B cell (primary cell): ENCODE data around the gene STX1B. TPM values are rescaled to one million over a fixed set of nuclear protein-coding genes. Genes with fewer than 3 reads are reported as not detected.

Experiments
- ATAC-seq: fragments of 200-7000 bp; cut with Tn5 transposase; one replicate; pipeline ENCODE4 v1.10.0; 2021; ENCODE audit warnings: low read depth, mild to moderate bottlenecking, moderate number of reproducible peaks, moderate library complexity
- CTCF ChIA-PET: fragments of 350-600 bp; sonication (Branson Sonifier 250); formaldehyde crosslinking; loops from one replicate; lab custom pipeline; 2021; ENCODE audit warnings: antibody characterized with exemption, inconsistent platforms; lab: Charles Lee
- POLR2A ChIA-PET: fragments of 350-600 bp; sonication (Branson Sonifier 250); formaldehyde crosslinking; loops from one replicate; lab custom pipeline; 2021; ENCODE audit warnings: antibody characterized with exemption; lab: Charles Lee
- DNase-seq: peaks from one replicate; pipeline ENCODE4 v3.0.0; 2013
- H2AFZ ChIP-seq: 2 replicates; pipeline ENCODE4 v1.6.1; 2012; ENCODE audit warnings: mild to moderate bottlenecking, low read depth, low read length; ENCODE audit not compliant: insufficient read depth, poor library complexity, severe bottlenecking
- H3K27ac ChIP-seq, 2 donors: 1 replicate in 1 of 2; 2 replicates in 1 of 2; pipeline ENCODE4 v1.5.1; 2012 to 2013; ENCODE audit warnings: low read length in 2 of 2, mild to moderate bottlenecking in 2 of 2, moderate library complexity in 1 of 2
- H3K27me3 ChIP-seq, 4 experiments: fragments of 200-600 bp in 1 of 4; sonication (generic) in 1 of 4; replicated peaks in 1 of 4; 1 replicate in 2 of 4; 2 replicates in 2 of 4; pipeline versions ENCODE4 v1.6.1 to v1.7.0; 2013 to 2016; ENCODE audit warnings: low read length in 3 of 4, mild to moderate bottlenecking in 2 of 4, mixed read lengths in 1 of 4, moderate library complexity in 1 of 4; ENCODE audit not compliant: insufficient read depth in 4 of 4, control insufficient read depth in 3 of 4; ENCODE audit errors: control extremely low read depth in 1 of 4
- H3K36me3 ChIP-seq, 2 experiments: replicated peaks in 1 of 2; 1 replicate in 1 of 2; 2 replicates in 1 of 2; pipeline versions ENCODE4 v1.6.1 to v1.7.1; 2013; ENCODE audit warnings: low read length in 1 of 2; ENCODE audit not compliant: insufficient read depth in 2 of 2, control insufficient read depth in 1 of 2; ENCODE audit errors: control extremely low read depth in 1 of 2, extremely low read depth in 1 of 2
- H3K4me1 ChIP-seq, 2 donors: fragments of 200-600 bp in 1 of 2; sonication (generic) in 1 of 2; 1 replicate in 1 of 2; 2 replicates in 1 of 2; pipeline versions ENCODE4 v1.5.1 to v1.6.1; 2013 to 2017; ENCODE audit warnings: low read length in 2 of 2; ENCODE audit not compliant: control insufficient read depth in 2 of 2, insufficient read depth in 2 of 2
- H3K4me2 ChIP-seq: replicated peaks from 2 replicates; pipeline ENCODE3; 2012; ENCODE audit warnings: mild to moderate bottlenecking, low read depth, low read length; ENCODE audit not compliant: poor library complexity, severe bottlenecking
- H3K4me3 ChIP-seq, 5 experiments: fragments of 200-600 bp in 1 of 5; sonication (generic) in 1 of 5; 1 replicate in 3 of 5; 2 replicates in 2 of 5; pipeline versions ENCODE4 v1.5.1 to v1.7.0; 2011 to 2016; ENCODE audit warnings: low read length in 4 of 5, mild to moderate bottlenecking in 4 of 5, low read depth in 2 of 5, control low read depth in 1 of 5, moderate library complexity in 1 of 5; ENCODE audit not compliant: insufficient read depth in 1 of 5; ENCODE audit errors: control extremely low read depth in 1 of 5, extremely low read depth in 1 of 5
- H3K79me2 ChIP-seq: fragments of 200-600 bp; sonication (generic); one replicate; pipeline ENCODE4 v1.6.0; 2016; ENCODE audit warnings: low read length; ENCODE audit not compliant: control insufficient read depth, insufficient read depth
- H3K9ac ChIP-seq: fragments of 200-600 bp; sonication (generic); 2 replicates; pipeline ENCODE4 v1.6.1; 2017; ENCODE audit warnings: mild to moderate bottlenecking, low read length, moderate library complexity
- H3K9me3 ChIP-seq, 3 donors: one replicate each; pipeline versions ENCODE4 v1.6.1 to v1.7.1; 2013; ENCODE audit warnings: low read length in 2 of 3; ENCODE audit not compliant: control insufficient read depth in 2 of 3, insufficient read depth in 1 of 3; ENCODE audit errors: control extremely low read depth in 1 of 3
- H4K20me1 ChIP-seq: 2 replicates; pipeline ENCODE4 v1.6.0; 2012; ENCODE audit warnings: mild to moderate bottlenecking, low read length; ENCODE audit not compliant: insufficient read depth, control insufficient read depth, poor library complexity, severe bottlenecking
- H3K27ac Mint-ChIP-seq: one replicate; pipeline ENCODE4 v1.8.0; 2021; ENCODE audit warnings: mixed read lengths
- H3K27me3 Mint-ChIP-seq: one replicate; pipeline ENCODE4 v1.8.0; 2021; ENCODE audit warnings: mixed read lengths
- H3K4me1 Mint-ChIP-seq: one replicate; pipeline ENCODE4 v1.8.0; 2021; ENCODE audit warnings: mixed read lengths
- H3K4me3 Mint-ChIP-seq: one replicate; pipeline ENCODE4 v1.8.0; 2021; ENCODE audit warnings: mixed read lengths
- H3K9me3 Mint-ChIP-seq: one replicate; pipeline ENCODE4 v1.8.0; 2022; ENCODE audit warnings: mixed read lengths; ENCODE audit not compliant: insufficient read depth
- EZH2 ChIP-seq: IDR thresholded peaks from 2 replicates; pipeline ENCODE4 v1.6.1; 2012; ENCODE audit warnings: borderline replicate concordance, low read depth, mild to moderate bottlenecking, moderate library complexity, low read length; ENCODE audit not compliant: insufficient read depth, poor library complexity, severe bottlenecking
- WGBS: methylation state at CpG from one replicate; pipeline ENCODE4 v1.1.5; 2013; ENCODE audit warnings: missing lambda C conversion rate; ENCODE audit not compliant: insufficient coverage; 5-methylcytosine and 5-hydroxymethylcytosine counted together
- intact Hi-C: fragments of 100-400 bp; cut with micrococcal nuclease; formaldehyde crosslinking; loops from one replicate; pipeline ENCODE4 v1.10.0; 2022
- polyA plus RNA-seq: library from polyadenylated mRNA; depleted of rRNA; stranded (reverse); fragments of >200 nt; gene quantifications from 2 replicates; pipeline ENCODE4 v1.2.3, GENCODE V29; 2012
- total RNA-seq, 2 donors: library from RNA; stranded (reverse); fragments of 120-200 nt in 1 of 2; gene quantifications; 1 replicate in 1 of 2; 2 replicates in 1 of 2; pipeline versions ENCODE4 v1.2.3 to v1.2.4, GENCODE V29; 2013 to 2022
- TF ChIP-seq, protein P1 (sequence below): fragments of 200-600 bp; IDR thresholded peaks from one replicate; pipeline ENCODE4 v1.8.0; 2022; ENCODE audit warnings: antibody characterized with exemption, mild to moderate bottlenecking

Gene STX1B
- total and polyA plus RNA-seq, 2 donors (not counting 1 experiment from before 2014, with no cell fraction given) = 2.1 to 2.2 TPM

DNA sequence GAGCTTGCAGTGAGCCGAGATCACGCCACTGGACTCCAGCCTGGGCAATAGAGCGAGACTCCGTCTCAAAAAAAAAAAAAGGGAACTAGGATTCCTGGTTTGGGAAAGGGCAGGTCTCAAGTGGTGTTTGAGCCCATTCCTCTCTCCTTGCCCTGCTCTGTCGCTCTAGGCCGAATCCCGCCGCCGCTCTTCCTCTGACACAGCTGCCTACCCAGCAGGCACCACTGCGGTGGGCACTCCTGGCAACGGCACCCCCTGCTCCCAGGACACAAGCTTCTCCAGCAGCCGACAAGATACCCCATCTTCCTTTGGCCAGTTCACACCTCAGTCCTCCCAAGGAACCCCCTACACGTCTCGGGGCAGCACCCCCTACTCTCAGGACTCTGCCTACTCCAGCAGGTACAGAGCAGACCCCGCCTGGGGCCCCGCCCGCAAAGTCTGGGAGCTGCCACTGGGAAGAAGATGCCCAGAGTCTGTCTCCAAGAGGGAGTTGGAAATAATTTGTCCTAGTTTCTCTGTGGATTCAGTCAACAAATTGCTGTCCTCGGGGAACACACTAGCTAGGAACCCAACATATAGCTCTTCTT, 46.4 kb downstream of the STX1B start:
- Histone ChIP-seq H3K9ac (no peak overlapping the region), H3K36me3 (peaks cover 12 to 78% of the 10 kb centered on the region in 2 experiments), H3K4me2 (no peak overlapping the region), H3K4me3 (no peak overlapping the region), H3K9me3 (no peaks in the 10 kb centered on the region), H3K4me1 (peaks cover 3 to 4% of the 10 kb centered on the region in 2 donors), H3K27ac (no peak overlapping the region), H3K79me2 (peaks cover 52% of the 10 kb centered on the region), H4K20me1 (peaks cover 21% of the 10 kb centered on the region), H3K27me3 (no peaks in the 10 kb centered on the region), H2AFZ (no peak overlapping the region)
- no peak for DNase-seq
- POLR2A ChIA-PET = interaction anchor here (1.1 kb wide), 1 partner anchor 14 kb away, joined by 4 read pairs; no protein-coding TSS in a partner anchor
- H3K27ac Mint-ChIP-seq = no peak overlapping the region
- CTCF ChIA-PET = no interaction called here
- WGBS = 99% methylated on average over 10 of the region's 18 CpGs
- no peaks in the 10 kb centered on the region for H3K9me3 Mint-ChIP-seq
- intact Hi-C loops = no loop called here
- no peaks in the 10 kb centered on the region for H3K27me3 Mint-ChIP-seq
- peaks cover 16% of the 10 kb centered on the region for H3K4me1 Mint-ChIP-seq
- TF ChIP-seq, protein P1, sequence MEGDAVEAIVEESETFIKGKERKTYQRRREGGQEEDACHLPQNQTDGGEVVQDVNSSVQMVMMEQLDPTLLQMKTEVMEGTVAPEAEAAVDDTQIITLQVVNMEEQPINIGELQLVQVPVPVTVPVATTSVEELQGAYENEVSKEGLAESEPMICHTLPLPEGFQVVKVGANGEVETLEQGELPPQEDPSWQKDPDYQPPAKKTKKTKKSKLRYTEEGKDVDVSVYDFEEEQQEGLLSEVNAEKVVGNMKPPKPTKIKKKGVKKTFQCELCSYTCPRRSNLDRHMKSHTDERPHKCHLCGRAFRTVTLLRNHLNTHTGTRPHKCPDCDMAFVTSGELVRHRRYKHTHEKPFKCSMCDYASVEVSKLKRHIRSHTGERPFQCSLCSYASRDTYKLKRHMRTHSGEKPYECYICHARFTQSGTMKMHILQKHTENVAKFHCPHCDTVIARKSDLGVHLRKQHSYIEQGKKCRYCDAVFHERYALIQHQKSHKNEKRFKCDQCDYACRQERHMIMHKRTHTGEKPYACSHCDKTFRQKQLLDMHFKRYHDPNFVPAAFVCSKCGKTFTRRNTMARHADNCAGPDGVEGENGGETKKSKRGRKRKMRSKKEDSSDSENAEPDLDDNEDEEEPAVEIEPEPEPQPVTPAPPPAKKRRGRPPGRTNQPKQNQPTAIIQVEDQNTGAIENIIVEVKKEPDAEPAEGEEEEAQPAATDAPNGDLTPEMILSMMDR = no peak
- TF ChIP-seq EZH2 = no peak
- ATAC-seq = no peak
- H3K4me3 Mint-ChIP-seq = no peak overlapping the region

DNA sequence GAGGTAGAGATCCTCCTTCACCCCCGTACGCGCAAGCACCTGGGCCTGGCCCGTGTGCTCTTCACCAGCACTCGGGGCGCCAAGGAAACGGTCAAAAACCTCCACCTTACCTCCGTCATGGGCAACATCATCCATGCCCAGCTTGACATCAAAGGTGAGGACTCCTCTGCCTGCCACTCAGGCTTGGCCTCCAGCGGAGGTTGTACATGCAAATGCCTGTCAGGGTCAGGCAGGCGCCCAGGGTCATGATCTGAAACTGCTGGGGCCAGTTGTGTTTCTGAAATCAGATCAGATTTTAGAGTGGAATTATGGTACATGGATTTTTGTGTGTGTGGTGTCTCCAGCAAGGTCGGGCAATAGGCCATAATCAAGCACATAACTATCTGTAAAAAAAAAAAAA, 49.1 kb downstream of the STX1B start:
- H3K79me2 ChIP-seq = peaks cover 57% of the 10 kb centered on the region
- intact Hi-C loops = no loop called here
- 95% methylated on average over 6 of the region's 11 CpGs for WGBS
- ATAC-seq = no peak
- no peak overlapping the region for H3K4me3 Mint-ChIP-seq
- no peaks in the 10 kb centered on the region for H3K9me3 Mint-ChIP-seq
- H3K27ac ChIP-seq = no peak overlapping the region
- no peak overlapping the region for H2AFZ ChIP-seq
- no peaks in the 10 kb centered on the region for H3K27me3 ChIP-seq
- peaks cover 9 to 65% of the 10 kb centered on the region in 2 experiments for H3K36me3 ChIP-seq
- no peaks in the 10 kb centered on the region for H3K9me3 ChIP-seq
- TF ChIP-seq, protein P1 = no peak
- no peak for TF ChIP-seq EZH2
- H3K4me1 ChIP-seq = peaks cover 15 to 18% of the 10 kb centered on the region in 2 donors
- no peak for DNase-seq
- CTCF ChIA-PET = interaction anchor here (2.4 kb wide), 1 partner anchor 24 kb away, joined by 7 read pairs; the partner anchor contains the start of gene HSD3B7
- no peak overlapping the region for H3K27ac Mint-ChIP-seq
- H3K4me1 Mint-ChIP-seq = peaks cover 29% of the 10 kb centered on the region
- POLR2A ChIA-PET = interaction anchor here (0.7 kb wide), 1 partner anchor 495 kb away, joined by 5 read pairs; no protein-coding TSS in a partner anchor
- H3K9ac ChIP-seq = no peak overlapping the region
- no peak overlapping the region for H3K4me3 ChIP-seq
- H4K20me1 ChIP-seq = peaks cover 28% of the 10 kb centered on the region
- no peak overlapping the region for H3K4me2 ChIP-seq
- no peaks in the 10 kb centered on the region for H3K27me3 Mint-ChIP-seq
